MV-4-11 (cell line): ENCODE measurements around the gene SUPV3L1.
"Not testable (repeated sequence)": the region's sequence is repeated elsewhere in the genome, so short reads cannot be mapped to it uniquely, and the experiment has no call there.

Source experiments
- DNase-seq: peaks from one replicate; lab custom pipeline; 2025; lab: John Stamatoyannopoulos, UW

Gene SUPV3L1

DNA sequence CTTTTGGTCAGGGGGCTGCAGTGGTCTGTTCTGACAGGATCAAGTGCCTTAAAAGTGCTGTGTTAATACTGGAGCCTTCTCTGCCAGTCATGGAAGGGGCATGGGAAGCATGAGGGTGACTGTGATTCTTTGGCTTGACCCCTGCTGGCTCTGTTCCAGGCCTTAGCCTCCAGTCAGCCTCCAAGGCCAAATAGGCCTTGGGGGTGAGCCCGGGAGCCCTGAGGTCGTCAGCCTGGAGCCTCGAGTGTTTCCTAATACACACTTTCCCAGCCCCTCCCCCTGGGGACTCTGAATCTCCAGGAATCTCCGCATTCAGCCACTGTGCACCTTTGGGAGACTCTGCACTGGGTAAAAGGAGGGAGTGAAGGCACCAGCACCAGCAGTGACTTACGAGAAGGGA is 50.1 kb downstream of the SUPV3L1 start:
- DNase-seq: no peak

GRCh38 chr10:69232252-69232651 is 52.2 kb downstream of the SUPV3L1 start:
- DNase-seq: no peak

- DNase-seq: no peak
Measured at GRCh38 chr10:69232736-69233480, 52.9 kb downstream of the SUPV3L1 start.

GRCh38 chr10:69234447-69234846 is 54.4 kb downstream of the SUPV3L1 start:
- DNase-seq: no peak

DNA sequence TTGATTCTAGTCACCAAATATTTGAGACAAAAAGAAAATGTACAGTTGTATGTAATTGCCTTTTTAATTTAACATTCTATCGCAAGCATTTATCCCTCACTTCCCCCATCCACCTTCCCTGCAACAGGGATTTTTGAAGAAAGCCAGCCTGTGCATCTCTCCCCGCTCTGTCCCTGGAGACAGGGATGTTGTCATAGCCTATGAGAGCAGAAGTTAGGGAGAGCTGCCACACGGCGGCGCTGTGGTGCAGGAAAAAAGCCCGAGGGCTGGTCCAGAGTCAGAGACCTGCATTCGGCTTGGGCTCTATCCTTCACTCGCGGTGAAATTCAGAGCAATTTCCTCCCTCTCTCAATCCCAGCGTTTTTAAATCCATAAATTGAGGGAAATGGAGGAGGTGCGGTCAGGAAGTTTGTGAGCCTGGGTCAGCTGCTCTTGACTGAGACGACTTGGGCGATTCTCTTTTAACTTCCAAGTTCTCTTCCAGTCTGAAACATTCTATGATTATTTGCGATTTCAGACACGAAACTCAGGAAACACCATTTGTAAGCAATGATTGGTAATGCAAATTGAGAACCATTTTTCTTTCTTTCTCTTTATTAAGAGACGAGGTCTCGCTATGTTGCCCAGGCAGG is 57.6 kb downstream of the SUPV3L1 start:
- peak; percentile 73 for DNase-seq

DNA sequence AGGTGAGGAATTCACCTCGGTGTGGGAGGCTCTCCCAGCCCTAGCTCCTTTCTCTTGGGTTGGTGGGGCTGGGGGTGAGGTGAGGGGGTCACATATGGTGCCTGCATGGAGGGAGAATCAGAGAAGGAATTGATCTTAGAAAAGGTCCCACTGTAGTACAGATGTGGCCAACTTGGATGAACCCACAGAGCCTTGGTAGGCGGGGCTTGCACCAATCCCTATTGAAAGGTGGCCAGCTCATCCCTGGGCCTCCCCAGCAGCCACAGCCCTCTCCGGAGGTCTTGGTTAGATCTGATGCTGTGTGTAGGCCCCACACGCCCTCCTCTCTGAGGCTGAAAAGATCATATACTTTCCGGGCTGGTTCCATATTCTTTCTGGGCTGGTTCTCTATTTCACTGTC is 59.1 kb downstream of the SUPV3L1 start:
- DNase-seq: no peak

- DNase-seq: peak; percentile 51
Measured at GRCh38 chr10:69239816-69240434, 59.9 kb downstream of the SUPV3L1 start.

- no peak for DNase-seq
Measured at GRCh38 chr10:69240455-69240854, 60.4 kb downstream of the SUPV3L1 start.

DNA sequence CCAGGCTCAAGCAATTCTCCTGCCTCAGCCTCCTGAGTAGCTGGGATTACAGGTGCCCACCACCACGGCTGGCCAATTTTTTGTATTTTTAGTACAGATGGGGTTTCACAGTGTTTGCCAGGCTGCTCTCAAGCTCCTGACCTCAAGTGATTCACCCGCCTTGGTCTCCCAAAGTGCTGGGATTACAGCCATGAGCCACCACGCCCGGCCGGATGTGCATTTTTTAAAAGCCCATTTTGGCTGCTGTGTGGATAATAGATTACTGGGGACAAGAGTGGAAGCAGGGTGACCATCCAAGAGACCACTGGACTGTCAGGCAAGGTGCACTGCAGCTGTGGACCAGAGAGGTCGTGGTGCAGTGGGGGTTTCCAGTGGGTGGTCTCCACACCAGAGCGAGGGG is 61.5 kb downstream of the SUPV3L1 start:
- DNase-seq: no peak

DNA sequence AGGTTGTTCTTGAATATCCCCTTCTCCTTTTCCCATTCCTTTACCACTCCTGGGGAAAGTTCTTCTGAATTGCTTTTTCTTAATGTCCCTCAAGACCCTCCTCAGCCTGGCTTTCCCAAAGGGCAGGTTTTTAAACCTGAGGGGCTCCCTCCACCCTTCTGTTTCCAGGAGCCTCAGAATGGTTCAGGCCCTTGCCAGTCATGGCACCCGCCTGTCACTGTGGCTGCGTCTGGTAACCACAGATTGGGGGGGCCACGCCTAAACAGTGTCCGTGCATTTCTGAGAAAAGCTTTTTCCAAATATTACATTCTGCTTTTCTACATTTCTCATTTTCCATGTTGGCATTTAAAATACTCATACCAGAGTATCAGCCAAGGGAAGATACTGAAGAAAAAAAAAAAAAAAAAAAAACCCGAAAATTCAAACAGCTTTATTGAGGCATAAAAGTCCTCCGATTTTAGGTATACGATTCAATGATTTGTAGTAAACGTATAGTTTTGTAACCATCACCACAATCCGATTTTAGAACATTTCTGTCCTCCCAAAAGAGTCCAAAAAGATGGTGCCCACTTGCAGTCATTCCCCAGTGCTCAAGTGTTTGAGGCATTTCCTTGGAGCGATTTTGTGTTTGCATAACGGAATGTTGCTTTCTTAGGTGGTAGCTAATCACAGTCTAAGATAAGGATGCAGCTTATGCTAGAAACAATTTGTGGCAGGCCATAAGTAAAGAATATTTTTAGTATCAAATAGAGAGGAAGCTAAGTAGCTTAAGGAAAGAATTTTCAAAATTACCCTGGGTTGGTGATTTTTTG is 62.2 kb downstream of the SUPV3L1 start:
- DNase-seq: no peak

DNA sequence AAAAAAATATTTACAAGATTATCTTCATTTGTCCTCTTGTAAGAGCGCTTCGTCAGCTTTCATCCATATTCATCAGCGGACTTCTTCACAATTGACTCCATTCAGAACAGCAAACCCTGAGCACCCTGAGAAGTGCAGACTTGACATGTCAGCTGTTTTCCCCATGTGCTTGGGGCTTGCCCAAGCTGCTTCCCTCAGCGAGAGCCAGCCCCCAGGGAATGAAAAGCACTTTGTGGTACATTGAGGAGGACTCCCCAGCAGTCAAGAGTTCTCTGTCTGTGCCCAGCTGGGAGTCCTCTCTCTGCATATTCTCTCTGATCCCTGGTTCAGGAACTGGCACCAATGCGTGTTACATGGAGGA is 62.8 kb downstream of the SUPV3L1 start:
- DNase-seq: no peak

DNA sequence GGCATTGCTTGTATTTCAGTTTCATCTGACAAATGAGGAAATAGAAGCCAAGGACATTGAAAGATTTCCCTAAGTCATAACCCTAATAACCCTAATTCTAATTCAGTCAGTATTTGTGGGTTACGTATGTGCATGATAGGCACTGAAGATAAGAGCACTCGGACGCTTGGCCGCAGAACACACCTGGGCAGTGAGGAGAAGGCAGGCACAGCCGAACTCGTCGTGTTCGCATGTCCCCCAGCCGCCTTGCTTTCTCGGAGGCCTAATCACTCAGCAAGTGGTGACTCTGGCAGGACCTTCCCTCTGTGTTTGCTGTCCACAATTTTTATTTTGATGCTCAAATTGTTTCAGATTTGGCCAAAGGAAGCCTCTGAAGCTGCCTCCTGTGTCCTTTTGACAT is 63.8 kb downstream of the SUPV3L1 start:
- DNase-seq: no peak

GRCh38 chr10:69246036-69246435 is 66.0 kb downstream of the SUPV3L1 start:
- DNase-seq: no peak

DNA sequence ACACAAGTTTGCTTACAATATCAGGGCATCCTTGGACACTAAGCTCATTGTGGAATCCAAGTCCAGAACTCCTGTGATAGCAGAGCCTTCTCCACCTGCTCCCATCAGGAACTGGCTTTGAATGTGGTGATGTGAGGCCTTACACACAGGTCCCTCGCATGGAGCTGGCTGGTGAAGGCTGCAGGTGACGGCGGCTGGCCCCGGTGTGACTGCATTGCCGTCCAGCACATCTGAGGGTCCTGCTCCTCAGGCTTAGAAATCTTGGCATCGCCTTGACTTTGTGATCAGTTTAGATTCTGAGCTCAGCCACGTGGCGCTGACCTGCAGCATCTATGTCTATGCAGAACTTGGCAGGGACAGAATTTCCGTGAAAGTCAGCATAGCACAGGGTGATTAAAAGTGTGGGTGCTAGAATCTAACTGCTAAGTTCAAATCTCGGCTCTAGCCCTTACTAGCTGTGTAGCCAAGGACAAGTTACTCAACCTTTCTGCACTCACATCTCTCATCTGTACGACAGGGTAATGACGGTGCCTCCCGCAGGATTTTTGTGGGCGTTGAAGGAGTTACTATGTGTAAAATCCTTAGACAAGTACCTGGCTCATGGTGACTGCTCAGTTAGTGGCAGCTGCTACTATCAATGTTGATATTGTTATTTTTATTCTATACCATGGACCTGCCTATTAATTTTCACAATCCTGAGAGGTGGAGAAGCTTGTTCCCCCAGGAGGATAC is 66.7 kb downstream of the SUPV3L1 start:
- no peak for DNase-seq

DNA sequence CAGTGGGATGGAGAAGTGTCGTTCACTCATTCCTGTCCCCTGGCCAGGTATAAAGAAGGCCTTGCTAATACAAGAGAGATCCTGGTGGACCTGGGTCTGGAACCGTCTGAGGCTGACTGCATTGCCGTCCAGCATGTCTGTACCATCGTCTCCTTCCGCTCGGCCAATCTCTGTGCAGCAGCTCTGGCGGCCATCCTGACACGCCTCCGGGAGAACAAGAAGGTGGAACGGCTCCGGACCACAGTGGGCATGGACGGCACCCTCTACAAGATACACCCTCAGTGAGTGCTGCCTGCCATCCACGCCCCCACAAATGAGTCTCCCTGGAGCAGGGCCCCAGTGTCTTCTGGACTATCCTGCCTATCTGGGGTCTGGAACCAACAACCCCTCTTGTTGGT is 67.3 kb downstream of the SUPV3L1 start:
- no peak for DNase-seq

DNA sequence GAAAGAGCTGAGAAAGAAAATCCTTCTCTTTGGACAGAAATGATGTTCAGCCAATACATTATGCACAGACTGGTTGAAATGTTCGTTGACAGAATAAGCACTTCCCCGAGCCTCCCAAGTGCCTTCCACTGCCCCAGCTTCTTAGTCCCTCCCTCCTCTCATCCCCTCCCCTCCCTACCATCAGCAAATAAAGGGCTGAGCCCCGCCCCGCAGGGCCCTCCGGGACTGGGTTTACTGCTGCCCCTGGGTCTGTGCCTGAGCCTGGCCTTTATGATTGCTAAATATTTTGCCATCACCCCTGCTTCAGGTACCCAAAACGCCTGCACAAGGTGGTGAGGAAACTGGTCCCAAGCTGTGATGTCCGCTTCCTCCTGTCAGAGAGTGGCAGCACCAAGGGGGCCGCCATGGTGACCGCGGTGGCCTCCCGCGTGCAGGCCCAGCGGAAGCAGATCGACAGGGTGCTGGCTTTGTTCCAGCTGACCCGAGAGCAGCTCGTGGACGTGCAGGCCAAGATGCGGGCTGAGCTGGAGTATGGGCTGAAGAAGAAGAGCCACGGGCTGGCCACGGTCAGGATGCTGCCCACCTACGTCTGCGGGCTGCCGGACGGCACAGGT is 68.2 kb downstream of the SUPV3L1 start:
- DNase-seq: no peak

GRCh38 chr10:69250041-69250440 is 70.0 kb downstream of the SUPV3L1 start:
- DNase-seq: no peak

DNA sequence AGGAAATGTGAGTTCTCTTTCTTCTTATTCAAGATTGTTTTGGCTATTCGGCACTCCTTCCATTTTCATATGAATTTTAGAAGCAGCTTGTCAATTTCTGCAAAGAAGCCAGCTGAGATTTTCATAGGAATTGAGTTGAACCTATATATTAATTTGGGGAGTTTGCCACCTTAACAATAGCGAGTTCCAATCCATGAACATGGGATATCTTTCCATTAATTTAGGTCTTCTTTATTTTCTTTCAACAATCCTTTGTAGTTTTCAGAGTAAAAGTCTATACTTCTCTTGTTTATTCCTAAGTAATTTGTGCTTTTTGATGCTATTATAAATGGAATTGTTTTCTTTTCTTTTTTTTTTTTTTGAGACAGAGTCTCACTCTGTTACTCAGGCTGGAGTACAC is 71.4 kb downstream of the SUPV3L1 start:
- not testable (repeated sequence) for DNase-seq

- no peak for DNase-seq
Measured at GRCh38 chr10:69253171-69253570, 73.1 kb downstream of the SUPV3L1 start.

GRCh38 chr10:69254877-69255276 is 74.8 kb downstream of the SUPV3L1 start:
- DNase-seq: no peak
